ENCODE data around the gene PPARGC1A.

PPARGC1A gene, protein sequence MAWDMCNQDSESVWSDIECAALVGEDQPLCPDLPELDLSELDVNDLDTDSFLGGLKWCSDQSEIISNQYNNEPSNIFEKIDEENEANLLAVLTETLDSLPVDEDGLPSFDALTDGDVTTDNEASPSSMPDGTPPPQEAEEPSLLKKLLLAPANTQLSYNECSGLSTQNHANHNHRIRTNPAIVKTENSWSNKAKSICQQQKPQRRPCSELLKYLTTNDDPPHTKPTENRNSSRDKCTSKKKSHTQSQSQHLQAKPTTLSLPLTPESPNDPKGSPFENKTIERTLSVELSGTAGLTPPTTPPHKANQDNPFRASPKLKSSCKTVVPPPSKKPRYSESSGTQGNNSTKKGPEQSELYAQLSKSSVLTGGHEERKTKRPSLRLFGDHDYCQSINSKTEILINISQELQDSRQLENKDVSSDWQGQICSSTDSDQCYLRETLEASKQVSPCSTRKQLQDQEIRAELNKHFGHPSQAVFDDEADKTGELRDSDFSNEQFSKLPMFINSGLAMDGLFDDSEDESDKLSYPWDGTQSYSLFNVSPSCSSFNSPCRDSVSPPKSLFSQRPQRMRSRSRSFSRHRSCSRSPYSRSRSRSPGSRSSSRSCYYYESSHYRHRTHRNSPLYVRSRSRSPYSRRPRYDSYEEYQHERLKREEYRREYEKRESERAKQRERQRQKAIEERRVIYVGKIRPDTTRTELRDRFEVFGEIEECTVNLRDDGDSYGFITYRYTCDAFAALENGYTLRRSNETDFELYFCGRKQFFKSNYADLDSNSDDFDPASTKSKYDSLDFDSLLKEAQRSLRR

DNA sequence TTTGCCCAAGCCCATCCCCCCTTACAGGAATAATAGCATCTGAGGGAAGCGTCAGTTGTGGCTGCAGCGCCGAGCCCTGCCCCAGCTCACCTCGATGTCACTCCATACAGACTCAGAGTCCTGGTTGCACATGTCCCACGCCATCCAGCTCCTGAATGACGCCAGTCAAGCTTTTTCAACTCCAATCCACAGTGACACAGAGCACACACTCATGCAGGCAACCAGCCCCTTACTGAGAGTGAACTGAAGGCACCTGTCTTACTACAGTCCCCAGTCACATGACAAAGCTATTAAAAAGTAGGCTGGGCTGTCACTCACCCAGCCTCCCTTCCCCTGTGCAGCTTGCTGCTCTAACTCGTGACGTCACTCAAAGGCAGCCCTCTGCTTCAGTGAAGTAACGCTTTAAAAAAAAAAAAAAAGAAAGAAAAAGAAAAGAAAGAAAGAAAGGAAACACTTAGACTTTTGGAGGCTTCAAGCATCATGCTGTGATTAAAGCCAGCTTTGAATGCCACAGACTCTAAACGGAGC, at the start of gene PPARGC1A:
Gene PPARGC1A (minus strand): TSS at position 234 of the 528 bp plus-strand sequence. CDS start 90 bp downstream, at position 144.
- no peak for DNase-seq

DNA sequence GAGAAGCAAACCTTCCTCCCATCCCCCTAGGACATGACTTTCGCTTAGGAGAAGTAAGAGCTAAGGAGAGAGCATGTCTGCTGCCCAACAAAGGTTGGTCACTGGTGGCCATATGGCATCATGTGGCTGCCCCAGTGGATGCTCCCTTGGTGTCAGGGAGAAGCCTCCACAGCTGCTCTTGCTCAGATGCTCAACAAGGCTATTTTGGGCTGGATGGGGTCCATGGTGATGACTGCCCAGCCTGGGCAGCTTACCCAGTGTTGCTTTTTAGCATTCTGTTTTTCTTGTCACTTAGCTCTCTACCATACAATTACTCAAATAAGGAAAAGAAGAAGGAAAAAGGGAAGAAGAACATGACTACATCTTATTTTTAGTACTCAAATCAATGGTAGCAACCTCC, 48.9 kb upstream of the PPARGC1A start:
- no peak for DNase-seq

DNA sequence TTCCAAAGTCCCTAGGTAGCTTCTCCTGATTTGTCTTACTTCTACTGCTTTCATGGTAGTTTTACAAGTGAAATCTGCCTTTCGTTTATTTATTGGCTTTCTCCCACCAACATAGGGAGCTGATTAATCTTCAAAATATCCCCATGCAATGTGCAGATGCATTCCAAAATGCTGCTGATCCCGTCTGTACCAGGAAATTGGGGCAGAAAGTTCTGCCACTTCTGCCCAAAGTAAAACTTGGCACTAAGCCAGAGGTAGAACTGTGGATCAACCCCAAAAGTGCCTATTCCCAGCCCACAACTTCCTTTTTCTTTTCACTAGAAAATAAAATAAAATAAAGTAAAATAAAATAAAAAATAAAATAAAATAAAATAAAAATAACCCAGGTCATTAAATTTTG, 47.3 kb upstream of the PPARGC1A start:
- DNase-seq: no peak

DNA sequence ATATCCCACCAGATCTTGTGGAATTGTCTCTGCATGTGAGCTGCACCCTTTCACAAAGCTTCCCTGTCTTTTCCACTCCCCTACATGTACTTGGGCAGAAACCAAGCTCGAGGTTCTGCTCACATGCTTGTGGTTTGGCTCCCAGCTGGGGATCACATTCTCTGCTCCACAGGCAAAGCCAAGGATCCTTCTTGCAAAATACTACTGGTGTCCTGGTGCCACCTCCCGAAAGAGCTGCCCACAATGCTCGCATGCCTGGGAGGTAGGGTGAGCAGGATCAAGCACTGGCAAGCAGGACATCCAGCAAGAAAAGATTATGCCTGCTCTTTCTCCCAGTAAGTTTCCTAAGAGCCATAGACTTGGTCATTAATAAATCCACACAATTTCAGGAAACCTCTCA, 45.1 kb upstream of the PPARGC1A start:
- no peak for DNase-seq

DNA sequence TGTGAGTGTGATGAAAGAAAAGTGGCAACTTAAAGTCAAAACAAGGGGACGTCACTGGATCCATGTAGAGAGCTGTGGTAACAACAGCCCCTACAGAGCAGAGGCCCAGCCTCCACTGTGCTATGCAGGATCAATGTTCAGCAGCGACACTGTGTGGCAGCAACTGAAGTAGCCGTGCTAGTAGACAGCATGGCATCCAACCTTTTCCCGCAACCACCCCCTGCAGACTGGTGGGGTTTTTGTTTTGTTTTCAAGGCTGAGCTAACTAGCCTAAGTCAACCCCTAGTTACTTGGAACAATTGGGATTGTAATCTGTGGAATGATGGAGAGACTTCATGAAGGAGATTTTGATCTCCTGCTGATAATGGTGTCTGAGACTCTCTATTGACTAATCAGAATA, 44.4 kb upstream of the PPARGC1A start:
- no peak for DNase-seq

DNA sequence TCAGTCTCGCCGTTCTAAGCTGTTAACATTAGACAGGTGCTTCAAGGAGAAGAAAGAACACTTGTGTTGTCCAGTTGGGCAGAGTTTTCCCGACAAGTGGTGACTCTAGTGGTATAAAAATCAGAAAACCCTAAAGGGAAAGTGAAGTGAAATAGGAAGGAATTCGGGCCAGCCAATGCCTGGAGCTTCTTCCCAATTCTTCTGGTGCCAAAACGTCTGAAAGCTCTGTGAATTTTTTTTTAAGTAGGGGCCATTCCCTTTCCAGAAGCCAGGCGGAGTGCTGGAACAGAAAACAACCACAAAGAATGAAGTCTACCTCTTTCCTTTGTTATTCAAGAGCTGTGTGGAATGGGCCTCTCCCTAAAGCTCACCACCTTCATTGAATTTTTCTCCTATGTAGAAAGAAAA, 43.1 kb upstream of the PPARGC1A start:
- DNase-seq: no peak

DNA sequence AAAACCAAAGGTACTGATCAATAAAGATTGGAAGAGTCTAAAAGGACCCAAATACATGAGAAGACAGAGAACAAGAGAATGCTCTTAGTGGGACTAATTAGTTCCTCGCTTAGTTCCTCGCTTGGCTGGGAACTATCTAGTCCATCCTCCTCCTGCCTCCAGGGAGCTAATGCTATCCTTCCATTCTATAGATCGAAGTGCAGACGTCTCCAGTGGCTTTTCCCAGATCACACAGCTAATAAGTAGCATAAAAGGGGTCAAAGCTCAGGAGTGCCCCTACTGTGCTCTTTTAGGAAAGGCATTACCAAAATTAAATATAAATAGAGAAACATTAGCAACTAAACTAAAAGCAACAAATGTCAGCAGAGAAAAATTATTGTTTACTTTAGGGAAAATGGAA, 42.3 kb upstream of the PPARGC1A start:
- DNase-seq: no peak

GRCh38 chr4:23931489-23931830, 41.6 kb upstream of the PPARGC1A start:
- DNase-seq: no peak

GRCh38 chr4:23930750-23931488, 41.1 kb upstream of the PPARGC1A start:
- no peak for DNase-seq

DNA sequence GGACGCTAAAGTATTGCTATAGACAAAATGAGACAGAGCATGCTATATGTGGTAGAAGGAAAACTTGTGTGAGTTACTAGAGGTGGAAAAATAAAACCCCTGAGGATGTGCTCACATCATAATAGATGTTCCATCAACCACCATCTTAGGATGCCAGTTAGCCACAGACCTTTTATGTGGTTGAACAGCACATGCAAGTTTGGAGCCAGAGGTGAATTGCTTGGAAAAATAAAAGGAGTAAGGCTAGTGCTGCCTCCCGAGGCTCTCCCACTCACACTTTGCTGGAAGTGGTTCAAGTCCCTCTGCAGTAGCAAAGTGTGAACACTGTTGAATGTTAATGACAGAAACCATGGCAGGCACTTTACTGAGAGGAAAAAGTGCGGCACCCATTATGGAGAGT, 39.4 kb upstream of the PPARGC1A start:
- DNase-seq: no peak

- no peak for DNase-seq
Measured at GRCh38 chr4:23924556-23924955, 34.7 kb upstream of the PPARGC1A start.

DNA sequence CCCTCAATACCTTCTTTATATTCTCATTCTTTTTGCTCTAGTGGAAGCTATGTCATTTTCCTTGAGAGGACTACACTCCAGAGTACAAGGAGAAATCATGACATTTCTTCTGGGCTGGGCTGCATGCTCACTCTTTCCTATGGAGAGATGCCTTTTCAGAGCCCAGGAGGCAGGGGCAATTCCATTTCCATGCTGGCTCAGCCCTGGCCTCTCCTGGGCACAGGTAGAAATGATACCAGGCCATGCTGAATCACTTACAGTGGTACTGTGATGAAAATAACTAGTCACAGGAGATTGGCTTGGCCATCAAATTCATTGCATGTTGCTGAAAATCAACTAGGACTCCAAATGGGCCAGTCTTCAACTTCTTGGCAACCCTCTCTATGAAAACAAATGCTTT, 34.0 kb upstream of the PPARGC1A start:
- no peak for DNase-seq

DNA sequence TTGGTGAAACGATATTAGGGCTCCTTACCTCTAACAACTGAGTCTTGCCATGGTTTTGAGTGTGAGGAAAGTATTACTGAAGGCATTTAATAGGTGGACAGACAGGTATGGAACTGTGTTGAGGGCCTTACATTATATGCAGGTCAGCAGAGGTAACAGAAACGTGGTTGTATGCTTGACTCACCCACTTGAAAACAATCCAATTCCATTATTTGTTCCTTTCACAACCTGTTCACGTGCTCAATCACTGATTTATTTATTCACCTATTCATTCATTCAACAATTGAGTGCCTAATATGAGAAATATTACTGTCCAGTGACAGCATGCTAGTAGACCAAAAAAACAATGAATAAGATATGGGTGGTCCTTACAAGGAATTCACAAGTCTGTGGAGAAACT, 33.3 kb upstream of the PPARGC1A start:
- DNase-seq: no peak

DNA sequence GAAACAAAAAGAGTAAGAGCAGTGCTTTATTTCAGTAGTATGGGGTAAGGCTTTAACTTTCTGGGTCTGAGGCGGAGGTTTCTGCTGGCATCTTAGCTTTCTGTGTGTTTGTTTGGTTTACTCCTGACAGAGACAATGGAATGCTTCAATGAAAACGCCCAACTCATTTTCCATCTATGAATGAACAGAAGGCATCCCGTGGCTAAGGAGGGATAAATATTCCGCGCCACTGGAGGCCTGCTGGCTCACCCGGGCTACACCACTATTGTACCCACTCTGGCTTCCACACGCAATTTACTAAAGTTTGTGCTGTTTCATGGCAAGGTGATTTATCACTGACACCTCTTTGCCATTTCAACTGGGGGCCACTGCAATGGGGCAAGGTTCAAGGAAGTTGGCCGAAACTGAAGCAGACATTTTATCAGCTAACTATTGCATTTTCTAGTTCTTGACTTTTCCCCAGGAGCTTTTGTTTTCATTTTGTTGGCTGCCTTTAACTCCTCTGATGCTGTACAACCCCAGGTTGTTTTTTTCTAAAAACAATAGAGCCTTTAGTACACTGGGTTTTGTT, 32.8 kb upstream of the PPARGC1A start:
- no peak for DNase-seq

- no peak for DNase-seq
Measured at GRCh38 chr4:23922013-23922412, 32.2 kb upstream of the PPARGC1A start.

DNA sequence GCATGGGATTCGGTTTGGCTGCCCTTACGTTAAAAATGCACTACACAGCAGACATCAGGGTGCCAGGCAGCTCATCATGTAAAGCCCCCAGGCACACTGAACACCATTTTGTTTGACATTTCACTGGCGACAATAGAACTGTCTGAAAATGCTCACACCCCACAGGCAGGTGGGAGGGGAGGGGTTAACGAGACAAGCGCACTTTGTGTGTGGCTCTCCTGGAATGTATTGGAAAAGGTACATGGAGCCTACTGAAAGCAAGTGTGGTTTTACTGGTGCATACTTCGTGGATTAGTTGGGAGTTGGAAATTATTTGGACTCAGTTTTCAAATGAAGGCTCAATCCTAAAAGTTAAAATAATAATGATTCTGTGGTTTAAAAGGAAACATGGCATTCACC, 31.6 kb upstream of the PPARGC1A start:
- DNase-seq: no peak

GRCh38 chr4:23920716-23921446, 31.0 kb upstream of the PPARGC1A start:
- no peak for DNase-seq

GRCh38 chr4:23920296-23920695, 30.4 kb upstream of the PPARGC1A start:
- DNase-seq: no peak

GRCh38 chr4:23916282-23916681, 26.4 kb upstream of the PPARGC1A start:
- DNase-seq: no peak

GRCh38 chr4:23915459-23916132, 25.7 kb upstream of the PPARGC1A start:
- DNase-seq: no peak

DNA sequence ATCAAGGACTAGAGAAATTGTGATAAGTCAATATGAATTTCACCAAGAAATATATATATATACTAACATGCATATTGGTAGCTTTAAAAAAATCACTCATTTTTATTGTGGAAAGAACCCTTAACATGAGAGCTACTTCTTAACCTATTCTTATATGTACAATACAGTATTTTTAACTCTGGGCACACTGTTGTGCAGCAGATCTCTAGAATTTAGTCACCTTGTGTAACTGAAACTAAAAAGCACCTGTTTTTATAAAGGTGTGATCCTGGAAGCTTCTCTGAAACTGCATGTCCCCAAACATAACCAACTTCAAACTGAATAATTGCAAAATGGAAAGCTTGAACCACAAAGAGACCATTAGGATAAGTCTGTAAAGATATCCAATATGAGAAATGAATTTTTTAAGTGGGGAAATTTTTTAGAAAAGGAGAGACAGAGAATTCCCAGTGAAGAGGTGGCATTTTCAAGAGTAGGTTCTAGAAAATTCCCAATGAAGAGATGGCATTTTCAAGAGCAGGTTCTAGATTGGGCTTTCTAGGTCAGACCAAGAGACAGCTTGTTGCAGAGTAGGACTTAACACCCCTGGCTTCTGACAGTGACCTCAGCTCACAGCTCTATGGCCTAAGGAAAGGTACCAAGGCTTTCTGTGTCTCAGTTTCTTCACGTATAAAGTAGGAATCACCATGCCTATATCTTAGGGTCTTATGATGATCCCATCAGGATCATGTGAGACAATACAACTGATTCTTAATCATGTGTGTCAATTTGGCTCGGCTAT, 22.0 kb upstream of the PPARGC1A start:
- no peak for DNase-seq

Measured in activated CD4-positive, alpha-beta T cell treated with anti-CD3 and anti-CD28 coated beads, Interleukin-10, Interleukin-2, amounts not matched to agents 100 ng/mL and 50 ng/mL, durations not matched to agents 16 hours and 8 hours (primary cell).